ENCODE results near the gene SLC16A5.
"Not testable (repeated sequence)": the region's sequence is repeated elsewhere in the genome, so short reads cannot be mapped to it uniquely, and the experiment has no call there.

SLC16A5 gene

GRCh38 chr17:75064460-75064859 is 23.3 kb upstream of the SLC16A5 start:
- DNase-seq (ENCODE audit: low read depth), result no peak

- no peak for DNase-seq (ENCODE audit: low read depth)
These were observed 22.7 kb upstream of the SLC16A5 start for GRCh38 chr17:75064867-75065561.

- no peak for DNase-seq (ENCODE audit: low read depth)
These were observed 22.1 kb upstream of the SLC16A5 start for GRCh38 chr17:75065562-75066151.

GRCh38 chr17:75067856-75068255 is 19.9 kb upstream of the SLC16A5 start:
- DNase-seq (ENCODE audit: low read depth), result no peak

GRCh38 chr17:75068750-75069149 is 19.0 kb upstream of the SLC16A5 start:
- no peak for DNase-seq (ENCODE audit: low read depth)

- no peak for DNase-seq (ENCODE audit: low read depth)
These were observed 18.0 kb upstream of the SLC16A5 start for GRCh38 chr17:75069783-75070182.

- not testable (repeated sequence) for DNase-seq (ENCODE audit: low read depth)
These were observed 16.1 kb upstream of the SLC16A5 start for GRCh38 chr17:75071478-75072271.

GRCh38 chr17:75072909-75073308 is 14.8 kb upstream of the SLC16A5 start:
- DNase-seq (ENCODE audit: low read depth), result not testable (repeated sequence)

- no peak for DNase-seq (ENCODE audit: low read depth)
These were observed 14.1 kb upstream of the SLC16A5 start for GRCh38 chr17:75073618-75074047.

- no peak for DNase-seq (ENCODE audit: low read depth)
These were observed 13.2 kb upstream of the SLC16A5 start for GRCh38 chr17:75074532-75074931.

- no peak for DNase-seq (ENCODE audit: low read depth)
These were observed 12.0 kb upstream of the SLC16A5 start for GRCh38 chr17:75075597-75076336.

- DNase-seq (ENCODE audit: low read depth), result no peak
These were observed 10.7 kb upstream of the SLC16A5 start for GRCh38 chr17:75077072-75077495.

GRCh38 chr17:75077496-75078283 is 10.1 kb upstream of the SLC16A5 start:
- no peak for DNase-seq (ENCODE audit: low read depth)

- no peak for DNase-seq (ENCODE audit: low read depth)
These were observed 9.3 kb upstream of the SLC16A5 start for GRCh38 chr17:75078284-75079022.

- no peak for DNase-seq (ENCODE audit: low read depth)
These were observed 8.8 kb upstream of the SLC16A5 start for GRCh38 chr17:75079023-75079373.

GRCh38 chr17:75081611-75082540 is 5.9 kb upstream of the SLC16A5 start:
- no peak for DNase-seq (ENCODE audit: low read depth)

- DNase-seq (ENCODE audit: low read depth), result no peak
These were observed 5.1 kb upstream of the SLC16A5 start for GRCh38 chr17:75082683-75083082.

GRCh38 chr17:75084039-75084660 is 3.6 kb upstream of the SLC16A5 start:
- no peak for DNase-seq (ENCODE audit: low read depth)

- DNase-seq (ENCODE audit: low read depth), result no peak
These were observed 1.1 kb upstream of the SLC16A5 start for GRCh38 chr17:75086496-75087181.

All from stimulated activated CD8-positive, alpha-beta memory T cell treated with anti-CD3 and anti-CD28 coated beads, Interleukin-12 subunit alpha, Interleukin-12 subunit beta, amount 100 ng/mL, for 1 hour (primary cell).